Tongue (tissue), 2 donors: ENCODE data around the gene PBXIP1. TPM values are rescaled to one million over a fixed set of nuclear protein-coding genes. Genes with fewer than 3 reads are reported as not detected.
"Not testable (repeated sequence)": the region's sequence is repeated elsewhere in the genome, so short reads cannot be mapped to it uniquely, and the experiment has no call there.

Experiments used
- DNase-seq: peaks from one replicate; pipeline ENCODE4 v3.0.0-alpha.2; 2015
- total RNA-seq: library from RNA; depleted of rRNA; stranded (reverse); fragments of >200 nt; gene quantifications from one replicate; pipeline ENCODE4 v1.2.3, GENCODE V29; 2014

The PBXIP1 gene
- total RNA-seq, 1 donor from 2014 or later, result 222 TPM

DNA sequence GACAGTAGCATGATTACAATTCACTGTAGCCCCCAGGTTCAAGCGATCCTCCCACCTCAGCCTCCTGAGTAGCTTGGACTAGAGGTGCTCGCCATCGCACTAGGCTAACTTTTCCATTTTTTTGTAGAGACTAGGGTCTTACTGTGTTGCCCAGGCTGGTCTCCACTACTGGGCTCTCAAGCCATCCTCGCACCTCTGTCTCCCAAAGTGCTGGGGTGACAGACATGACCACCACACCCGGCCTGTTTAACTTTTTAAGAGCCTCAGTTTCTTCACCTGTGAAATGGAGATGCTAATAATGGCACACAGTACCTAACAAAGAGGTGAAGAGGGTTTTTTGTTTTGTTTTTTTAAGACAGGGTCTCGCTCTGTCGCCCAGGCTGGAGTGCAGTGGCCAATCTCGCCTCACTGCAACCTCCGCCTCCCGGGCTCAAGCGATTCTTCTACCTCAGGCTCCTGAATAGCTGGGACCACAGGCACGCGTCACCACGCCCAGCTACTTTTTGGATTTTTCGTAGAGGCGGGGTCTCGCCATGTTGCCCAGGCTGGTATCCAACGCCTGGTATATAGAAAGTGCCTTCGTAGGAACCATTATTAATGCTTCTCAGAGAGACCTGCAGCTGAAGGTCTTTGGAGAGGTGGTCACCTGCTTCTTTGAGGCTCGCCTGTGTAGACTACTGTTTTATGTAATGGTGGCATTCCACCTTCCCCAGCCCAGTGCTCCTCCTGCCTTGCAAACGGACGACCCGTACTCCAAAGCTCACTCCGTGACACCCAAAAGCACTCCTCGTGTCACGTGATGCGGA, 19.9 kb downstream of the PBXIP1 start:
- no peak for DNase-seq

DNA sequence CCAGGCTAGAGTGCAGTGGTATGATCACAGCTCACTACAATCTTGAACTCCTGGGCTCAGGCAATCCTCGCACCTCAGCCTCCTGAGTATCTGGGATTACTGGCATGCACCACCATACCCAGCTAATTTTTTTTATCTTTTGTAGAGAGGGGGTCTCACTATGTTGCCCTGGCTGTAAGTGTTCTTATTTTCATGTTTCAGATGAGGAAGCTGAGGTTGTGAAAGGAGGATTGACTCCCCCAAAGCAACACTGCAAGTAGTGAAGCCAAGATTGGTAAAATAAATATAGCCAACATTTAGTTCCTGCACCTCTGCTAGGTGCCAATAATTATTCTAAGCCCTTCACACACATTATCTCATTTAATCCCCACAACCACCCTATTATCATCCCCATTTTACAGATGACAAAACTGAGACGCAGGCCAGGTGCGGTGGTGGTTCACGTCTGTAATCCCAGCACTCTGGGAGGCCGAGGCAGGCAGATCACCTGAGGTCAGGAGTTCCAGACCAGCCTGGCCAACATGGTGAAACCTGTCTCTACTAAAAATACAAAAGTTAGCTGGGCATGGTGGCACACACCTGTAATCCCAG, 21.4 kb downstream of the PBXIP1 start:
- DNase-seq, result no peak

DNA sequence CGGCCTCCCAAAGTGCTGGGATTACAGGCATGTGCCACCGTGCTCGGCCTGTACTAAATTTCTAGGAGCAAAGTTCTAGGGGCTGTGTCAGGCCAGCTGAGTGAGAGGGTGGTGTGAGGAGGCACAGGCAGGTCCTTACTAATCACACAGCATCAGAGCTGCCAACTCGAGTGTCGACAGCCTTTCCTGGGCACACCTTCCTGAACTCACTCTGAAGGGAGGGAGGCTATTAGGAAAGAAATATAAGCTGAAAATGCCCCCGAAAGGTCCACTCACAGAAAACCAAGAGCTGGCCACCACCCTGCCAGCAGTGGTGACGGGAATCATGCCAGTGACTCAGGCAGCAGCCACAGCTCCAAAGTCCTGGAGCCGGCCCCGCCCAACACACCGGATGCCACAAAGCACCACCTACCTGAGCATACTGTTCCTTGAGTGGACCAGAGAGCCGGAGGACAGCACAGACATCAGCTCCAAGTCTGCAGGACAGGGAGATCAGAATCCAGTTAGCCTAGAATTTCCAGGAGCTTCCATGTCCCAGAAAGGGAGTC, 23.9 kb downstream of the PBXIP1 start:
- DNase-seq, result no peak

DNA sequence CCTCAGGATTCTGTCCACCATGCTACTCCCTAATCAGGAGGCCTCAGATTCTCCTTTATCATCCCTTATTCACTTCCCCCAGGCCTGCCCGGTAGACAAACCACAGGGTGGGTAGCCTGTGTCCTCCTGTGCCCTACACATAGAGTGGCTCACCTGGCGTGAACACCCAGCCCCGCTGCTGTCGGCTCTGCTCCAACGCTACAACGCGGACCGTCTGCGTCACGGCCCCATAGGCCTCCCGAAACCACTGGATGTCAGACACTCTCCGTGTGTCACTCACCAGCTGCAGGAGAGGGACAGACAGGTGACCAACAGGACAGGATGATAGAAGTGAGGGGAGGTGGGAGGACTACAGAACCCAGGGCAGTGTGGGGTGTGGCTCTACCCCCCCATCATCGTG, 29.7 kb downstream of the PBXIP1 start:
- DNase-seq, result no peak

DNA sequence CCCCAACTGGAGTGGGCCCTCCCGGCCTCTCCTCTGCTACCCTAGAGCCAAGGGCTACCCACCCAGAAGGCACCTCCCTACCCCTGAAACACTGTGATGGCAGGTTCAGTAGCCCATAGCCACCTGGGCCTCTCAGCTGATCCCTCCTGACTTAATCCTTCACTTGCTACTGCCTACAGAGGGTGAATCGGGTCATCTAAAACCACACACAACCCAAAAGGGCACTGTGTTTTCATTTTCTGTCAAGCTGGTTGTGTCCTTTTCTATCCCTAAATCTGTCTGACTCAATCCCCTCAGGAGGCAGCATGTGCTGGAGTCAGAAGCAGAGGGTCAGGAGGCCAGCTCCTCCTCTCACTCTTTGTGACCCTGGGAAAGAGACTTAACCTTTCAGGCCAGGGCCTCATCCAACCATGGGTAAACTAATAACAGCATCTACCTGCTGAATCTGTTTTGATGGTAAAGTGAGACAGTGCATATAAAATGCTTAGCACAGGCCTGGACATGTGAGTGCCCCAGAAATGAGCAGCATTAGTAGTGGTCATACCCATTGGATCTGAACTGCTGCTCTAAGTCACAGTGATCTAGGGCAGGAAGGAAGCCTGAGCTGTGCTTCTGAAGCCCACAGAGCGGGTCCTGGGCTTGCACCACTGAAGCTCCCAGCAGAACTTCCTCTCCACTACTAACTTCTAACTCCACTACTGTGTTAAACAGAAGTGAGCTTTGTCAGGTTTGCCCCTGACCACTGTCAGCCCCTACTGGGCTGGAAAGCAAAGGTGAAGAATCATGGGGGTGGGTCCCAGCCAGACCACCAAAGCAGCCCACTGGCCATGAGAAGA, 30.3 kb downstream of the PBXIP1 start:
- no peak for DNase-seq

DNA sequence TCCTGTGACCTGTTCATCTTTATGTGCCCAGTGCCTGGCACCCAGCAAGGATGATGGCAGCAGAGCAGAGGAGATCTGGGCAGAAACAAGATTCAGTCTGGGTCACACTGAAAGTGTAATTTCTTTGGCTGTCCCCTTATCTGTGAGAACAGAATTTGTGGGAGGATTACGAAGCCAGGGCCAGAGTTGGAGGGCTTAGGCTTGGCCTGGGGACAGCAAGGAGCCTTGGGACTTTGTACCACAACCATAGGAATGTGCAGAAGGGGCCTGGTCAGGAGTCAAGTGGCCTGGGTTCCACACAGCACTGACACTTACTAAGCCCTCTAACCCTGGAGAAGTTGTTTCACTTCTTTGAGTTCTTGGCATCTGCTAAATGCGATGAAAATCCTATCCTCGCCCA, 32.2 kb downstream of the PBXIP1 start:
- DNase-seq, result no peak

DNA sequence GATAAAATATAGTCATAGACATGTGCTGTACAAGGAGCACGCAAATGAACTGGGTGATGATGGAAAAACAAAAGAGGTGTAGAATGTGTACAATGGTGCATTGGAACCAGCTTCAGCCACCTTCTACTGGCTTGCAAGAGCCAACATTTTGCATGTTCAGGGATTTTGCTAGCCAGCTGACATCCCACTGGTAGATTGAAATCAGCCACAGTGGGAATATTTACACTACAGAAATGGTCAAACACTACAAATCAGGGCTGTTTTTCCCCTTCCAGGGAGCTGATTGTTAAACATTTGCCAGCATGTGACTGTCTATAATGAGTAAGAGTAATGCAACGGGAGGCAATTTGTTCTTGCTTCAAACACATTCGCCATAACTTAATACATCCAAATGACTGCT, 42.6 kb downstream of the PBXIP1 start:
- DNase-seq, result no peak

DNA sequence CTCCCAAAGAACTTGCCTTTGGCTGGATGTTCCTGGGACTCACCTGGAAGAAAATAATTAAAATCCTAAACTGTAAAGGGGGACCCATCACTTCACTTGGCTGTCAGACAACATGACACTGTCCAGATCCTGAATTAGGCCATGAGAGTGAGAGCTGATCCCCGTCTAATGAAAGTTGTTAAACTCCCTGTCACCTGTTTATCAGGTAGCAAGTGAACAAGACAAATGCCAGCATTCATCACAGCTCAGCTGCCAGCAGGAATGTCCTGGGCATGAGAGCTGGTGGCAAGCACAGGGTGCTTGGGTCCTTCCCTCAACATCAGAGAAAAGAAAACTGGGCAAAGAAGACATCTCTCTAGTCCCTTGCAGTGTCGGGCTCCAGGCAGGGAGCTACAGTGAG, 43.1 kb downstream of the PBXIP1 start:
- no peak for DNase-seq

DNA sequence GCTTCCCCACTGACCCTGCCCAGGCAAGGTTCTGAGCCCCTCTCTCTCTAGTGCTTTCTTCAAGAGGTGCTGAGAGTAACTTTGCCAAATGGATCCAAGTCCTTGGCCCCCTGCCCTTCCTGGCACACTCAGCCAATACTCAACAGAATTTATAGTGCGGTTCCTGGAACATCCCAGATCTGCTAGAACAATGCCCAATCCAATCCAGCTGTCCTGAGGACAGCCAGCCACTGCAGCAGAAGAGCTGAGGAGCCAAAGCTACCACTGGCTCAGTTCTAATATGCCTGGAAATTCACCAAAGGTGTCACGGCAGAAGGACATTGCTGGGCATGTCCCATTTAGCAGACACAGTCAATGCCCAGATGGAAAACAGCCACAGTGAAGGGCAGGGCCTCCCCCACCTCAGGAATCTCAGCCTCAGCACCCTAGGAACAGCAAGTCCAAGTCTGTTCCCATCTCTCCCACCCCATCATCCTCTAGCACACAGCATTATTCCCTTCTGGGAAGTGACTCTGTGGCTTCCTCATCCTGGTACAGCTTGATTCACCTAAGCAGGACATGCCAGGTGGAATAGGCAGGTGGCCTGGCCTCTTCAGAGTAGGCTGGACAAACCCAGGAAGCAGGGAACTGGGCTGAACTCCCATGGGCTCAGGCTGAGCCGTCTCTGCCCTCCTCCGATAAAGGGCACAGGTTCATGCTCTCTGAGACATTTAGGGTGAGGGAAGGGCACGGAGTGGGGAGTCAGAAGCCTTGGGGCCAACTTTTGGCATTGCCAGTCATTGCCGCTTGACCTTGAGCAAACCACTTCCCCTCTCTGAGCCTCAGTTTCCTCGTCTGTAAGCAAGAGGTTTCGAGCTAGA, 44.0 kb downstream of the PBXIP1 start:
- no peak for DNase-seq

DNA sequence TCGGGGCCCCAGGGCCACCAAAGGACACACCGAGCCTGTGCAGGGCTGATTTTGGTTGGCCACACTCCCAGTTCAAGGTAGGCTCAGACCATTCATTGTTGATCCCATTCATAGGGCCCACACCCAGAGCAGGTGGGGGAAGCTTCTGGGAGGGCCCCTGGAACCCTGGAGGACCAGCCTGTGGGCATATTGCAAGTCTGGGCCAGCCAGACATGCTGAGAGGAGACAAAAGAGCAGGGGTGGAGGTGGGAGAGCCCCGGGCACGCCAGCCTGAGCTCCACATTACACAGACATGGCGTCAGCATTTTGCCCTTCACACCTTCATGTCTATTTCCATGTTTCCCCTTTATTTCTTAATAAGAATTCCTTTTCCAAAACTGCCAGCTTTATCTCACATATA, 45.0 kb downstream of the PBXIP1 start:
- DNase-seq, result no peak

DNA sequence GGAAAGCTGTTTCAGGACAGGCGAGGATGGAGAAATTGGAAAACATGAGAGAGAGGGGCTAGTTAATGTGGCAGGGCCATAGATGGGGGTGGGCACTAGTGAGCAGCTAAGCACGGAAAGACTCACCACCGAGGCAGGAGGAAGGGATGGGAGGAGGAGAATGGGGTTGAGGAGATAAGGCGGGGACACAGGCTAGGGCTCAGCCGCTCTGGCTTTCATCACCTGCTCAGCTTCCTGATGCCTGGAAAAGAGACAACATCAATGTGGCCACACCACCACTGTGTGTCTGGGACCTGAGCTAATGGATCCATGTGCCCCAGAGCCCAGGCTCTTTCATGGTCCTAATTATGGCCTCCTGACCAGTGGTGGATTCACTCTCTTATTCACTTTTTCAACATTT, 47.0 kb downstream of the PBXIP1 start:
- DNase-seq, result no peak

DNA sequence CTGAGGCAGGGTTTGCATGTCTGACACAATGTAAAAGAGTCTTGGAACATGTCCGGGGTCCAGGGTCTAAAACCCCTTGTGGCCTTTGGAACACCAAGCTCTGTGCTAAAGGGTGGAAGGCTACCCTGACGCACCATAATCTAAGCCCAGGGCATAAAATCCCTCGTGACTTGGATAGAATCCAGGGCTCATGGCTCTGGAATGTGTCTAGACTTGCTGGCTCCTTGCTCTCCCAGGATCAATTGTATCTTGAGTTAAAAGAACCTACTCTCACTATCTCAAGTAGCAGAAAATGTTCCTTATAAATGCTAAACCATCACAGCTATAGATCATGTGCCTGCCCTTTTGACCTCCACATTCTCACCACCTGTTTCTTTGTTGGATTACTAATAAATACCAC, 47.8 kb downstream of the PBXIP1 start:
- DNase-seq, result not testable (repeated sequence)

DNA sequence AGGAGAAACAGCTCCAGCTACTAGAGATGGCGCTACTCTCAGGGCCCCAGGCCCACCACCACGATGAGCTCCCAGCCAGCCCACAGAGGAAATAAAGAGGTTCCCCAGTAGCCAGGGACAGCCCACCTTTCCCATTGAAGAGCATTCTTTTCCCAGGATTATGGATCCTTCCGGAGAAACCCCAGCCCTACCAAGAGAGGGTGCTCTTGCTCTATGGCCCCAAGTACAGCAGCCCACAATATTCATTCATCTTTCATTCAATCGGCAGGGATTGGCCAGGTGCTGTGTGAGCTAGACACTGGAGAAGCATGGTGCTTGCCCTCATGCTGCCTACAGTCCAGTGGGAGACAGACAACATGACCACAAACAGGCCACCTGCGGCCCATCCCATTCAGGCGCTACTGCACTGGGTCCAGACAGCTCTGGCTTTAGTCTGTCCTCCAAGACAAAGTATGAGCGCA, 49.2 kb downstream of the PBXIP1 start:
- no peak for DNase-seq

DNA sequence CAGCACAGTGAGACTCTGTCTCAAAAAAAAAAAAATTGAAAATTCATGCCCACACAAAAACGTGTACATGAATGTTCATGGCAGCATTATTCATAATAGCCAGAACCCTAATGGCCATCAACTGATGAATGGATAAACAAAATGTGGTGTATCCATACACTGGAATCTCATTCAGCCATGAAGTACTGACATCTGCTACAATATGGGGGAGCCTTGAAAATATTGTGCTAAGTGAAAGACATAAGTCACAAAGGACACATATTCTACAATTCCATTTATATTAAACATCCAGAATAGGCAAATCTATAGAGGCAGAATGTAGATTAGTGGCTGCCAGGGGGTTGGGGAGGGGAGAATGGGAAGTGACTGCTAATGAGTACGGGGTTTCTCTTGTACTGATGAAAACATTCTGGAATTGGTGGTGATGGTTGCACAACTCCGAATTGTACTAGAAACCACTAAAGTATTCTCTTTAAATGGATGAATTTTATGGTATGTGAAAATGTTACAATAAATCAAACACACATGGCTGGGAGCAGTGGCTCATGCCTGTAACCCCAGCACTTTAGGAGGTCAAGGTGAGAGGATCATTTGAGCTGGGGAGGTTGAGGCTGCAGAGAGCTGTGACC, 52.8 kb downstream of the PBXIP1 start:
- DNase-seq, result no peak

DNA sequence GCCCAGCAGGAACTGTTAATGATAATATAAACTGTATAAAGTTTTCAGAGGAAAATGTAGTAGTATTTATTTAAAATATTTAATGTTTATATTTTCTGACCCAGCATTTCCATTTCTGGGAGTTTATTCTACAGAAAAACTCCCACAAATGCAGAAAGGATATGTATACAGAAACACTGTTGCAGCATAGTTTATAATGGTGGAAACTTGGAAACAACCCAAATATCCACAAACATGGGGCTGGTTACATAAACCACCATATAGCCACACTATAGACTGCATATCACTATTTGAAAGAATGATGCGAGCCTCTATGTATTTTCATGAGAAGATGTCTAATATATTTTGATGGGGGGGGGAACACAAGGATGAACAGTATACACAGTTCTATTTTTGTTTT, 54.3 kb downstream of the PBXIP1 start:
- DNase-seq, result no peak

DNA sequence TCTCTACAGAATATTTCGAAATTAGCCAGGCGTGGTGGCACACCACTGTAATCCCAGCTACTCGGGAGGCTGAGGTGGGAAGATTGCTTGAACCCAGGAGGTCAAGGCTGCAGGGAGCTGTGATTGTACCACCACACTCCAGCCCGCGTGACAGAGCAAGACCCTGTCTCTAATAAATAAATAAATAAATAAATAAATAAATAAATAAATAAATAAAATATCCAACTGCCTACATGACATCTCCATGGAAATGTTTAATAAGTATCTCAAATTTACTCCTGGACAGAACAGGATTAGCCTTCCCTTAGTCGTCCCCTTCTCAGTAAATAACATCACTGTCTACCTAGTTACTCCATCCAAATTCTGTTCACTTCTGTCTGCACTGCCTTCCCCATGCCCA, 56.9 kb downstream of the PBXIP1 start:
- no peak for DNase-seq

DNA sequence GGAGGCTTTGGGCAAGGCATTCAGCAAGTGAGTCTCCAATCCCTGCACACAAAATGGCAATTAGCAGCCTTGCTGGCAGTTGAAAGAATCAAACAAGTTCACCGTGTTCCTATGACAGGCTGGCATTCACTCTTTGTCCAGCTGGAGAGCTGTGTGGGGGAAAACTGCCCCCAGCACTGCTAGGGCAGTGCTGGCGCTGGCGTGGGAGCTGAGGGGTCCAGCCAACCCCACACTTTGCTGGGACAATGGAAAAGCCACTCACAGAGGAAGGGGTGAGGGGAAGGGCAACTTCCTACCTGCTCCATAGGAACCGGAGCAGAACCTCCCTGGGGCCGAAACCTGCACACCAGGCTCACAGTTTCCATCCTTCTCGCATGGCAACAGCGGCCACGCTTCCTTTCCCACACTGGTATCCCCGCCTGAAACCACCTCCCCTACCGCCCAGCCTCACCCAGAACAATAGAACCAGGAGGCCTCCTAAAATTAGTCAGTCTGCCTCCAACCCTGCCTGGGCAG, 59.1 kb downstream of the PBXIP1 start:
- DNase-seq, result no peak

DNA sequence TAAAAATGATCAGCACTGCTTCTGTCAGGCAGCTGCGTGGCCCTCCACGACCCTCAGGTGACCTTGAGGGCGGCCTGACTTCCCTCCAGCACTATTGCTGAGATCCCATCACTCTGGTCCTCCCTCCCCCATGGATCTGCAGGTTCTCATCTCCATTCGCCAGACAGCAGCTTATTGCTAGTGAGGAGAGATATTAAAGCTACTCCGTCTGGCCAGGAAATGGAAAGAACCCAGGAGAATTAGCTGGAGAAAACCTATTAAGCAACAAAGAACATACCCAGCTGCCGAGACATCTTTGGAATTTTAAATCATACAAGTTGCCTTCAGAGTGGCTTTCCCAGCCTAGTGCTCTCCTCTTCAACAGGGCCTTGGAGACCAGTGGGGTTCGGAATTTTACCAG, 60.1 kb downstream of the PBXIP1 start:
- peak; percentile 12 for DNase-seq
